ENCODE results near the gene CACNA1C. TPM values are rescaled to one million over a fixed set of nuclear protein-coding genes. Genes with fewer than 3 reads are reported as not detected.

CACNA1C gene
- total RNA-seq, 4 donors from 2014 or later: 1.5 to 13.5 (median 2.1) TPM

DNA sequence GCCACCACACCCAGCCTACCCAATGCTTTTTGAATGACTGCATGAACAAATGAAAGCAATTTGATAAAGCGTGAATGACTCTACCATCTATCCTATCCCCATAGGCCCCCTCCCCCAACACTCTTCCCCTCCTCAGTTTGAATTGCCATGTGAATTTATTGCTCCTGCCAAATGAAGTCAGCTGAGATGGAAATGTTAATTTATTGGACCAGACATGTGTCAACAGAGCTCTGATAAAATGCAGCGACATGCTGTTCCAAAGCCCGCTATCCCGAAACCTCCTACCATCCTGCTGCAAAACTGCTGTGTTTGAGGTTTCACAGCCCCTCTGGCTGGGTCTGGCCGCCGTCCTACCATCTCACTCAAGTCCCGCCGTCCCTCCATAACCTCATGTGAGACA, 360.5 kb downstream of the CACNA1C start:
- no peaks in the 10 kb centered on the region for H3K27me3 ChIP-seq

DNA sequence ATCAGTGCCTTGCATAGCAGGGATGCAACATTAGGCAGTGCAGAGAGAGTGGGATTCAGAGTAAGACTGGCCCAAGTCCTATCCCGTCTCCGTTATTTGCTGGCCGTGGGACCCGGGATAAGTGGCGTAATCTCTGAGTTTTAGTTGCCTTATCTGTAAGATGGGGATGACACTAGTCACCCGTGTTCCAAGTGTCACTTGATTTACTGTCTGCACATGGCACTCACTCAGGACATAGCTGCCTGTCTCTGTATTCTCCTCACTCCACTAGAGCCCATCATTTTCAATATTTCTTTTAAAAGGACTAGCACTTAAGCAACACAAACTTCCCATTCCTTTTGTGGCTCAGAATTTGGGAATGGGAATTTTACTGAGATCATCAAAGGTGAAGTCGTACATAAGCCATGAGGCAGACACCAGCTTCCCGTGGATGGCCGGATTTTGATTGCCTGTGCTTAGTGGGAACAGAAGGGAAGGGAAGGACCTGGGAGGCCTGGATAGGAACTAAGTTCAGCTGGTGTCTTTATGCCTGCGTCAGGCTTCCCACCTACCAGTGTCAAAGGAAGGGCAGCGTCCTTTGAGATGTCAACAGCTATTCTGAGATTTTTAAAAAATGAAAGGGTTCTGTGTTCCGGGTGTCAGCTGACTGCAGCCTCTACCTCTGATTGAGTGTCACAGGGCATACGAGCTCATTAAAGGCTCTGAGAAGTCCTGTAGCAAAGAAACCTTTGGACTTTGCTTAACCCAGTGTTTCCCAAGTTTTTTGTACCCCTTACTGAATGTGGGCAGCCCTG, 361.4 kb downstream of the CACNA1C start:
- no peak for DNase-seq

More for the DNA sequence above, 360.5 kb downstream of the CACNA1C start:
- no peak for TF ChIP-seq POLR2A (IDR thresholded peaks at IDR 0.05)
- TF ChIP-seq, protein P1, sequence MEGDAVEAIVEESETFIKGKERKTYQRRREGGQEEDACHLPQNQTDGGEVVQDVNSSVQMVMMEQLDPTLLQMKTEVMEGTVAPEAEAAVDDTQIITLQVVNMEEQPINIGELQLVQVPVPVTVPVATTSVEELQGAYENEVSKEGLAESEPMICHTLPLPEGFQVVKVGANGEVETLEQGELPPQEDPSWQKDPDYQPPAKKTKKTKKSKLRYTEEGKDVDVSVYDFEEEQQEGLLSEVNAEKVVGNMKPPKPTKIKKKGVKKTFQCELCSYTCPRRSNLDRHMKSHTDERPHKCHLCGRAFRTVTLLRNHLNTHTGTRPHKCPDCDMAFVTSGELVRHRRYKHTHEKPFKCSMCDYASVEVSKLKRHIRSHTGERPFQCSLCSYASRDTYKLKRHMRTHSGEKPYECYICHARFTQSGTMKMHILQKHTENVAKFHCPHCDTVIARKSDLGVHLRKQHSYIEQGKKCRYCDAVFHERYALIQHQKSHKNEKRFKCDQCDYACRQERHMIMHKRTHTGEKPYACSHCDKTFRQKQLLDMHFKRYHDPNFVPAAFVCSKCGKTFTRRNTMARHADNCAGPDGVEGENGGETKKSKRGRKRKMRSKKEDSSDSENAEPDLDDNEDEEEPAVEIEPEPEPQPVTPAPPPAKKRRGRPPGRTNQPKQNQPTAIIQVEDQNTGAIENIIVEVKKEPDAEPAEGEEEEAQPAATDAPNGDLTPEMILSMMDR (IDR thresholded peaks at IDR 0.05): no peak
- Histone ChIP-seq H3K9me3 (no peaks in the 10 kb centered on the region), H3K27ac (no peak overlapping the region), H3K4me3 (no peak overlapping the region), H3K4me1 (no peaks in the 10 kb centered on the region), H3K36me3 (no peaks in the 10 kb centered on the region)
- DNase-seq: no peak
- WGBS, 2 donors: 95 to 97% methylated on average over 8 of the region's 8 CpGs
- intact Hi-C loops (cut with DNase I): no loop called here

GRCh38 chr12:2414810-2415567, 362.2 kb downstream of the CACNA1C start:
- Histone ChIP-seq H3K27me3 (no peaks in the 10 kb centered on the region), H3K36me3 (no peaks in the 10 kb centered on the region), H3K4me3 (no peak overlapping the region), H3K4me1 (no peaks in the 10 kb centered on the region), H3K27ac (no peak overlapping the region), H3K9me3 (no peaks in the 10 kb centered on the region)
- TF ChIP-seq POLR2A (IDR thresholded peaks at IDR 0.05): no peak
- TF ChIP-seq, protein P1 (IDR thresholded peaks at IDR 0.05): no peak
- intact Hi-C loops (cut with DNase I): no loop called here
- WGBS, 2 donors: 81 to 86% methylated on average over 12 to 18 of the region's 19 CpGs
- no peak for DNase-seq

More for the DNA sequence above, 361.4 kb downstream of the CACNA1C start:
- Histone ChIP-seq H3K27me3 (no peaks in the 10 kb centered on the region), H3K4me1 (no peaks in the 10 kb centered on the region), H3K27ac (no peak overlapping the region), H3K4me3 (no peak overlapping the region), H3K36me3 (no peaks in the 10 kb centered on the region), H3K9me3 (no peaks in the 10 kb centered on the region)
- 71 to 81% methylated on average over 11 to 13 of the region's 13 CpGs for WGBS, 2 donors
- no peak for TF ChIP-seq POLR2A (IDR thresholded peaks at IDR 0.05)
- TF ChIP-seq, protein P1 (IDR thresholded peaks at IDR 0.05): no peak
- intact Hi-C loops (cut with DNase I): no loop called here

GRCh38 chr12:2415568-2415944, 362.8 kb downstream of the CACNA1C start:
- Histone ChIP-seq H3K27ac (no peak overlapping the region), H3K9me3 (no peaks in the 10 kb centered on the region), H3K36me3 (no peaks in the 10 kb centered on the region), H3K4me1 (no peaks in the 10 kb centered on the region), H3K27me3 (no peaks in the 10 kb centered on the region), H3K4me3 (no peak overlapping the region)
- TF ChIP-seq, protein P1 (IDR thresholded peaks at IDR 0.05): no peak
- TF ChIP-seq POLR2A (IDR thresholded peaks at IDR 0.05): no peak
- intact Hi-C loops (cut with DNase I): no loop called here
- DNase-seq: no peak
- 79 to 83% methylated on average over 10 of the region's 10 CpGs for WGBS, 2 donors

DNA sequence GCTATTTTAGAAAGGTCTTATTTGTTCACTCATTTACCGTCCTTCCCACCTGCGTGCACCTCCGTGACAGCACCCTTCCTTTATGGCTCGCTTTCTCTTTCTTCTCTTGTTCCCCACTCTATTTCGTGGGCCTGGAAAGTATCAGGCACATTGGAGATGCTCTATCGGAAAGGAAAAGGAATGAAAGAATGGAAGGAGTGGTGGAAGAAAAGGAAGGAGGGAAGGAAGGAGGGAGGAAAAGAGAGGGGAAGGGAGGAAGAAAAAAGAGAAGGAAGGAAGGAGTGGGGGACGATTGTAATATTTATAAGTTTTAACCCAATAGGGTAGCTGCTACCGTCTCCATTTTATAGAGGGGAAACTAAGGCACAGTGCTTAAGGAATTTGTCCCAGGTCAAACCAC, 363.4 kb downstream of the CACNA1C start:
- WGBS, 2 donors: 70 to 77% methylated on average over 8 of the region's 8 CpGs
- Histone ChIP-seq H3K27me3 (no peaks in the 10 kb centered on the region), H3K27ac (no peak overlapping the region), H3K4me3 (no peak overlapping the region), H3K9me3 (no peaks in the 10 kb centered on the region), H3K4me1 (no peaks in the 10 kb centered on the region), H3K36me3 (no peaks in the 10 kb centered on the region)
- no peak for DNase-seq
- TF ChIP-seq POLR2A (IDR thresholded peaks at IDR 0.05): no peak
- TF ChIP-seq, protein P1 (IDR thresholded peaks at IDR 0.05): no peak
- intact Hi-C loops (cut with DNase I): no loop called here

Measured in esophagus squamous epithelium (tissue), 5 donors.